HepG2 (cell line): ENCODE measurements around the gene ERCC6L2. TPM values are rescaled to one million over a fixed set of nuclear protein-coding genes. Genes with fewer than 3 reads are reported as not detected.

ENCODE experiments used
- ATAC-seq: fragments of 200-7000 bp; cut with Tn5 transposase; 3 replicates; pipeline ENCODE4 v1.9.1; 2020; ENCODE audit warnings: mild to moderate bottlenecking, moderate library complexity
- BruUV-seq: library from RNA; stranded (reverse); fragments of 400-500 nt; replicated peaks from 2 replicates; lab custom pipeline; 2021; lab: Mats Ljungman, UMichigan
- CTCF ChIA-PET: fragments of 300-600 bp; formaldehyde crosslinking; extraction: SDS; loops from one replicate; lab custom pipeline; 2021; ENCODE audit warnings: low total read pairs, inconsistent platforms, low intra/inter-chr PET ratio; lab: Yijun Ruan, JAX
- POLR2A ChIA-PET: fragments of 350-600 bp; sonication (Branson Sonifier 250); formaldehyde crosslinking; loops from one replicate; lab custom pipeline; 2020; ENCODE audit warnings: antibody characterized with exemption, inconsistent platforms; lab: Yijun Ruan, JAX
- DNase-seq: peaks from one replicate; pipeline ENCODE4 v3.0.0-alpha.2; 2015; ENCODE audit warnings: low spot score
- FAIRE-seq: peaks from 3 replicates; lab custom pipeline; 2011; peaks lifted over from hg19 to GRCh38; lab: Jason Lieb, UNC
- H2AFZ ChIP-seq: one replicate; pipeline ENCODE4 v1.6.1; 2011; ENCODE audit warnings: low read length, inconsistent platforms
- H3K27ac ChIP-seq: fragments of 300-600 bp; 3 replicates; pipeline ENCODE4 v1.8.0; 2011; ENCODE audit warnings: mixed run types, mild to moderate bottlenecking, mixed read lengths, low read length, inconsistent platforms; ENCODE audit not compliant: insufficient read depth; ENCODE audit errors: extremely low read length
- H3K27me3 ChIP-seq, 2 experiments: fragments of 200-600 bp in 1 of 2; 2 replicates in 1 of 2; 3 replicates in 1 of 2; pipeline versions ENCODE4 v1.6.0 to v1.8.0; 2011; ENCODE audit warnings: low read length in 2 of 2, mild to moderate bottlenecking in 2 of 2, moderate library complexity in 2 of 2, inconsistent platforms in 1 of 2; ENCODE audit not compliant: insufficient read depth in 2 of 2, control insufficient read depth in 1 of 2
- H3K36me3 ChIP-seq, 2 experiments: fragments of 200-600 bp in 1 of 2; replicated peaks in 1 of 2; 2 replicates in 1 of 2; 3 replicates in 1 of 2; pipeline versions ENCODE4 v1.5.1 to v1.8.0; 2011; ENCODE audit warnings: low read length in 2 of 2, inconsistent platforms in 1 of 2; ENCODE audit not compliant: insufficient read depth in 2 of 2, control insufficient read depth in 1 of 2
- H3K4me1 ChIP-seq: 2 replicates; pipeline ENCODE4 v1.5.1; 2012; ENCODE audit warnings: low read length, inconsistent platforms; ENCODE audit not compliant: insufficient read depth
- H3K4me2 ChIP-seq: 2 replicates; pipeline ENCODE4 v1.6.0; 2011; ENCODE audit warnings: low read depth, low read length, inconsistent platforms
- H3K4me3 ChIP-seq, 3 experiments: fragments of 200-600 bp in 1 of 3; sonication (generic), shearing (Covaris generic) in 1 of 3; replicated peaks in 1 of 3; 2 replicates each; pipeline ENCODE4 v1.5.1; 2011 to 2016; ENCODE audit warnings: low read length in 3 of 3, inconsistent platforms in 2 of 3, low read depth in 2 of 3, mild to moderate bottlenecking in 2 of 3, control low read depth in 1 of 3, mixed read lengths in 1 of 3; ENCODE audit not compliant: insufficient read depth in 1 of 3
- H3K79me2 ChIP-seq: one replicate; pipeline ENCODE4 v1.6.1; 2011; ENCODE audit warnings: low read length, inconsistent platforms; ENCODE audit not compliant: insufficient read depth
- H3K9ac ChIP-seq: 2 replicates; pipeline ENCODE4 v1.6.0; 2011; ENCODE audit warnings: mild to moderate bottlenecking, low read depth, low read length, inconsistent platforms; ENCODE audit not compliant: insufficient read depth
- H3K9me3 ChIP-seq: 2 replicates; pipeline ENCODE4 v1.5.1; 2012; ENCODE audit warnings: mild to moderate bottlenecking, low read length
- H4K20me1 ChIP-seq: 2 replicates; pipeline ENCODE4 v1.6.0; 2011; ENCODE audit warnings: inconsistent platforms, mild to moderate bottlenecking, low read length, moderate library complexity; ENCODE audit not compliant: insufficient read depth
- ATM ChIP-seq: fragments of 450-650 bp; IDR thresholded peaks from 2 replicates; pipeline ENCODE4 v1.7.1; 2017; ENCODE audit warnings: mild to moderate bottlenecking, borderline replicate concordance
- E2F2 ChIP-seq: sonication (generic); formaldehyde crosslinking; IDR thresholded peaks from 2 replicates; pipeline ENCODE4 v1.4.0; 2020; ENCODE audit warnings: missing genetic modification reagents, borderline replicate concordance
- FIP1L1 ChIP-seq: fragments of 200-400 bp; formaldehyde crosslinking; IDR thresholded peaks from 2 replicates; pipeline ENCODE4 v1.6.1; 2018; ENCODE audit warnings: low read depth, mild to moderate bottlenecking, low read length, moderate library complexity, borderline replicate concordance; ENCODE audit not compliant: insufficient read depth
- GABPB1 ChIP-seq: IDR thresholded peaks from 2 replicates; pipeline ENCODE4 v1.6.1; 2016; ENCODE audit warnings: mild to moderate bottlenecking, missing genetic modification reagents, moderate library complexity, missing compliant biosample characterization
- HOXD1 ChIP-seq: sonication (generic); formaldehyde crosslinking; IDR thresholded peaks from 2 replicates; pipeline ENCODE4 v1.5.0; 2020; ENCODE audit warnings: missing genetic modification reagents
- PAWR ChIP-seq: sonication (generic); formaldehyde crosslinking; IDR thresholded peaks from 2 replicates; pipeline ENCODE4 v1.4.0; 2020; ENCODE audit warnings: missing genetic modification reagents, mild to moderate bottlenecking, borderline replicate concordance
- SP4 ChIP-seq: sonication (generic); formaldehyde crosslinking; IDR thresholded peaks from 2 replicates; pipeline ENCODE4 v1.8.1; 2023; ENCODE audit warnings: mild to moderate bottlenecking, missing genetic modification reagents
- ZNF550 ChIP-seq: sonication (generic); formaldehyde crosslinking; IDR thresholded peaks from 2 replicates; pipeline ENCODE4 v1.4.0; 2020; ENCODE audit warnings: mild to moderate bottlenecking, missing genetic modification reagents, borderline replicate concordance
- ZNF580 ChIP-seq: IDR thresholded peaks from 2 replicates; pipeline ENCODE4 v1.6.1; 2016; ENCODE audit warnings: low read depth, borderline replicate concordance
- ZNF619 ChIP-seq: sonication (generic); formaldehyde crosslinking; IDR thresholded peaks from 2 replicates; pipeline ENCODE4 v1.4.0; 2020; ENCODE audit warnings: mild to moderate bottlenecking, missing genetic modification reagents
- ZNF749 ChIP-seq: sonication (generic); formaldehyde crosslinking; IDR thresholded peaks from 2 replicates; pipeline ENCODE4 v1.8.0; 2022; ENCODE audit warnings: mild to moderate bottlenecking, missing genetic modification reagents, moderate library complexity, borderline replicate concordance
- WGBS: methylation state at CpG from one replicate; pipeline ENCODE4 v1.1.6; 2017; ENCODE audit warnings: low lambda C conversion rate; 5-methylcytosine and 5-hydroxymethylcytosine counted together
- in situ Hi-C: cut with HindIII; loops from 2 replicates; pipeline ENCODE4 v1.10.0; 2017; ENCODE audit warnings: low pct_unique_long_range_greater_than_20kb; ENCODE audit not compliant: extremely low pct_ligation_motif_present
- intact Hi-C: fragments of 100-400 bp; cut with micrococcal nuclease; formaldehyde crosslinking; loops from one replicate; pipeline ENCODE4 v1.10.0; 2022; ENCODE audit not compliant: unreplicated experiment
- polyA plus RNA-seq, 8 experiments: library from polyadenylated mRNA; depleted of rRNA in 3 of 8; stranded (reverse) in 7 of 8; unstranded in 1 of 8; fragments of >200 nt; fragmentation: Illumina TruSeq in 4 of 8; extraction: Trizol in 4 of 8; gene quantifications; 2 replicates each; pipeline versions ENCODE4 v1.2.1 to v1.2.3, GENCODE V29; 2011 to 2016; ENCODE audit warnings: low read depth in 4 of 8, missing spikeins in 1 of 8, mixed read lengths in 1 of 8; ENCODE audit not compliant: insufficient read depth in 1 of 8
- total RNA-seq, 5 experiments: library from RNA; depleted of rRNA; stranded (reverse); fragments of >200 nt; fragmentation: Illumina TruSeq; extraction: Trizol; gene quantifications; 2 replicates each; pipeline ENCODE4 v1.2.3, GENCODE V29; 2016; ENCODE audit warnings: low read depth in 1 of 5
- TF ChIP-seq, protein P1 (sequence below): sonication (generic); formaldehyde crosslinking; IDR thresholded peaks from 2 replicates; pipeline ENCODE4 v1.5.0; 2020; ENCODE audit warnings: missing genetic modification reagents

The ERCC6L2 gene
- total and polyA plus RNA-seq, 2 of the 13 experiments (the other 11 are each of a cell fraction or from before 2014, with no cell fraction given): 13.4 to 45.9 TPM

DNA sequence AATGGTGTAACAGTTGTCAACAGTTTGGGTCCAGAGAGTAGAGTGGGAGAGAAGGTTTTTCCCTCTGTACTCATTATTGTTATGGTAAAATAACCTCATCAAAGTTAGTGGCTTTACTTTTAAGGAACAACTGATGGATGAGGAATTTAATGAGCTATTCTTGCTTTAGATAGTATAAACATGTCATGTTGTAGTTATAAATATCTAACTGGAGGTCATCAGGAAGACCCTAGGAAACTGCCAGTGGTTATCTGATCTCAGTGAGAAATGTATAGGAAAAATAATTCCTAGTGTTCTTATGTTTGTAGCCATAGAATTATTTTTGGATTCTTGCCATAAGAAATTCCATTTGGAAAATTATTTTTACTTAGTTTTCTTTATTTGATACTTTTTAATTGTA is 4.1 kb downstream of the ERCC6L2 start (continued):
- TF ChIP-seq, protein P1, sequence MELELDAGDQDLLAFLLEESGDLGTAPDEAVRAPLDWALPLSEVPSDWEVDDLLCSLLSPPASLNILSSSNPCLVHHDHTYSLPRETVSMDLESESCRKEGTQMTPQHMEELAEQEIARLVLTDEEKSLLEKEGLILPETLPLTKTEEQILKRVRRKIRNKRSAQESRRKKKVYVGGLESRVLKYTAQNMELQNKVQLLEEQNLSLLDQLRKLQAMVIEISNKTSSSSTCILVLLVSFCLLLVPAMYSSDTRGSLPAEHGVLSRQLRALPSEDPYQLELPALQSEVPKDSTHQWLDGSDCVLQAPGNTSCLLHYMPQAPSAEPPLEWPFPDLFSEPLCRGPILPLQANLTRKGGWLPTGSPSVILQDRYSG (CRISPR knock-in tag): no peak
- no peak for TF ChIP-seq ZNF619 (CRISPR knock-in tag)

DNA sequence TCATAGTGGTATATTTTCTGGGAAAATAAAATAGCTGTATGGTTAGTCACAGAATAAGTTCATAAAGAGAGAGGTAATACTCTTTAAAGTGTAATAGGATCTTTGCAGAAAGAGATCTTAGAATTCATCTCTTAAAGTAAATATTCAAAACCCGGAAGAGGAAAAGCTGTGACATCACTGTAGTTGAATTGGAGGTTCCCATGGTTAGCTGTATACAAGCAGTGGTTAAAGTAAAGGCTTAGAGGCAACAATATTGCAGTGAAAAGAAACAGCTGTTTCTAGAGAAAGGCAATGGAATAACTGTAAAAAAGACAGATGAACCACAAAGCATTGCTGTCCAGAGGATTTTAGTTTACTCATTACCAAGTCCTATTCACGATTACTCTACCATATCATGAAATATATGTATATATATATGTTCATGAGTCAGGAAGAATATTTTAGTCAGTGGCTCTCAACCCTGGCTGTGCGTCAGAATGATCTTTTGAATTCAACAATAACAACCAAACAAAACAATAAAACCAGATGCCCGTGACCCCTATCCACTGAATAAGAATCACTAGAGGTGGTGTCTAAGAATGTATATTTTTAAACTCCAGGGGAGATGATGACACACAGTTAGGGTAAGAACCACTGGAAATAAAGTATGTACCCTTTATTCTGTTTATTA is 4.7 kb downstream of the ERCC6L2 start:
- Histone ChIP-seq H3K4me2 (no peak overlapping the region), H3K36me3 (peaks cover 8 to 27% of the 10 kb centered on the region in 2 experiments), H4K20me1 (no peaks in the 10 kb centered on the region; the same call in 1 of the 2 replicates), H3K27me3 (no peaks in the 10 kb centered on the region; a peak in 1 of 5 replicates), H3K27ac (no peak overlapping the region), H3K9ac (no peak overlapping the region), H3K9me3 (no peaks in the 10 kb centered on the region), H3K79me2 (peaks cover 50% of the 10 kb centered on the region), H2AFZ (no peak overlapping the region), H3K4me3 (no peak overlapping the region), H3K4me1 (0 out of 2 replicates have a peak, but pooled peaks cover 9% of the 10 kb centered on the region)
- in situ Hi-C loops (no loop called here), intact Hi-C loops (no loop called here)
- no peak for DNase-seq
- 96% methylated on average over 4 of the region's 4 CpGs for WGBS
- TF ChIP-seq PAWR (CRISPR knock-in tag): no peak
- no peak for TF ChIP-seq ZNF580 (CRISPR knock-in tag)
- no peak for TF ChIP-seq GABPB1 (CRISPR knock-in tag)
- TF ChIP-seq HOXD1 (CRISPR knock-in tag): no peak
- TF ChIP-seq ZNF550 (CRISPR knock-in tag): no peak
- no peak for TF ChIP-seq FIP1L1
- no peak for TF ChIP-seq ATM
- no peak for TF ChIP-seq ZNF749 (CRISPR knock-in tag)
- TF ChIP-seq SP4: no peak
- TF ChIP-seq E2F2: no peak
- no TSS peak for BruUV-seq
- no peak for ATAC-seq
- no peak for FAIRE-seq
- CTCF ChIA-PET: no interaction called here
- POLR2A ChIA-PET: no interaction called here
